HG02885 (cell line): ENCODE results near the gene ACER3.
"Not testable (repeated sequence)": the region's sequence is repeated elsewhere in the genome, so short reads cannot be mapped to it uniquely, and the experiment has no call there.

Source experiments
- ATAC-seq: cut with Tn5 transposase; IDR thresholded peaks from one replicate; pipeline ENCODE4 v1.9.1; 2021; ENCODE audit warnings: mild to moderate bottlenecking; ENCODE audit not compliant: unreplicated experiment, poor library complexity

Gene ACER3

DNA sequence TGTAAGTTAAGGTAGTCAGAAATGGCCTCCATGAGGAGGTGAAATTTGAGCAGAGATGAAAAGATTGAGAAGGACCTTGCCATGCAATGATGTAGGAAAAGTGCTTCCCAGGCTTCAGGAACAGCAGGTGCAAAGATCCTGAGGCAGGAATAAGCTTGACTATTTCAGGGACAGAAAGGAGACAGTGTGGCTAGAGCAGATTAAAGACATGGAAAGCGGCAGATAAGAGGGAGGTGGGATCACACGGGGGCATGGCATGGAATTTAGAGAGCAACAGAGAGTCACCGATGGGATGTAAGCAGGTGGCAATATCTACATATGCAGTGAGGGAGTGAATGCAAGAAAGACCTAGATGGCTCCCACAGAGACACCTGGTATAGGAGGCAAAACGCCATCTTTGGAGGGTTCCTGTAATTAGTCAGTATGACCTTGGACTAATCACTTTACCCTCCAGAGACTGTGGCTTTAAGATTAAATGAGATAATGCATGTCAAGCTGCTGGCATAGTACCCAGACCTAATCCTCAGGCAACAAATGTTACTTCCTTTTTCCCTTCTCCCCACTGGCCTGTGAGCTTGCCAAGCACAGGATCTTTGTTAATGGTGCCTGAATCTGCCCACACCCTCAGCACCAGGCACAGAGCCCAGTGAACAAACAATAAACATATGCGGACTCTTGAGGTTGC, 24.6 kb upstream of the ACER3 start:
- ATAC-seq: no peak

DNA sequence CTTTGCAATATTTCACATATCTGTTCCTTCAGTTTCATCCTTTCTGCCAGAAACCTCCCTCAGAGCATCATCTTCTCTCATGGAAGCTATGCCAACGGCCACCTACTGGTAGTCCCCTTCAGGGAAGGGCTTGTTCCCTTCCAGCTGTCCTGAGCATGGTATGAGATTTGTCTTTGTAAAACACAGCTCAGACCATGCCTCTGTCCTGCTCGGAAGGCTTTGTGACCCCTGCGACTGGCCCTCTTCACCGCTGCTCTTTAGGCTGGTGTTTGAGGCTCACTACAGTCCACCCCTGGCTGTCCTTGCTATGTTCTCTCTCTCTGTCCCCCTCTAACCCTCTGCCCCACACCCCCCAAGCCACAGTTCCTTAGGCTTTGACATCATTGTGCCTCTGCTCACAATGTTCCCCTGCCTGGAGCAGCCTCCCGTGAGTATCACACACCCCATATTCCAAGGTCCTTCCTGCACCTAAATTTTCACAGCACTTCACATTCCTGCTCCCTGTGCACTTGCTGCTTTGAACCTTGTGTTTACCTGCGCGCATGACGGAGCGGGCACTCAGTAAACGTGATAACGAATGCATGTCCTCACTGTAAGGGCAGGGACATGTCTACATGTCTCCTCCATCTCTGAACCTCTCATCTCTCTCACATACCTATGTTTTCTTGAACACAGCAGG, 24.0 kb upstream of the ACER3 start:
- no peak for ATAC-seq

DNA sequence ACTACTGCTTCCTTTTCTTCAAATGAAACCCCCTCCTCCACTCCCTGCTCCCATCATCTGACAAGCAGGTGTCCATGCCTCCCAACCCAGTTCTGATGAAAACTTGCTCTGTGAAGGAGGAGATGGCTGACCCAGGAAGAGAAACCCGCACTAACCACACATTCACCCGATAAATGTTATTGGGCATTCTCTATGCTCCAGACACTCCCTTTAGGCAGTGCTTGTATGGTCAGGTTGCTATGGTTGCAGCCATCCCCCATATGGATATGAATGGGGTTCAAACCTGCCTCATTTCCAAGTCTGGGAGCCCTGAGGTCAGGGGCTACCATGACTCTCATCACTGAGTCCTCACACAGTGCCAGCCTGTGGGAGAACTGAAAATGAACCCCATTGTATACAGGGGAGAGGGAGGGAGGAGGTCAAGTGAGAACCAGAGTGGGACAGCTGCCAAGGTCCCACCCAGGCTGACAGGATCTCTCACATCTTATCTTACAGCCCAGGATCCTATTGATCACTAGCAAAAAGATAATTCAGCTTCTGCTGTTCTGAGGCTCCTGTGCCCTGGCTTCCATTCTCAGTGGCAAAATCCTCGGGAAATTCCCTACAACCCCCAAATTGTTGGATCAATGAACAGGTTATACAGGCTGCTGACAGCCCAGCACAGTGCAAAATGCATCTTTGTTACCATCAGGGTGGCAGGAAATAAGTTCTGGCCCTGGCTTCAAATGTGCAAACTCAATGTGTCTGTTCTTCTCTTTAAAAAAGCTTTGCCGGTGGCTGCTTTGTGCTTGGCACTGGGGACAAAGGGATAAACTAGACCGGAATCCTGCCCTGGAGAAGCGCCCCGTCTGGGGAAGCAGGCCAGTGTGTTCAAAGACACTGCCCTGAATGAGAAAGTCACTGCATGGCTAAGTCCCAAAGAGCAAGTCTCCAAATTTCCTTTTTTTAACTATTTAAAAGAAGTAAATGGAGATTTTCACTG, 22.7 kb upstream of the ACER3 start:
- no peak for ATAC-seq

DNA sequence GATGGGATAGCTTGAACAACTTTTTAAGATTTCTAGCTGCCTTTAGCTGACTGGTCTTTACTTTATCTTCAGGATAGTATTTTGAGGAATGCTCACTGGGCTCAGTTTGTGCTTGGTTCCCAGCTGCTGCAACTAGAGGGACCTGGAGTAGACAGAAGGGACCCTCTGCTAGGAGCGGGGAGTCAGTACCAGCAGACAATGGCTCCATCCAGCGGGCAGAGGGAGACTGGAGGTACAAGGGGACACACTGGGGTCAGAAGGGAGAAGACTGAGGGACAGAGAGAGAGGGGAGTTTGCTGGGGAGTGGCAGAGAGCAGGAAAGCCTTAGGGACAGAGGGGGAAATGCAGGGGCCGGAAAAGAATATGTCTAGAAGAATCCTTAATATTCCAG, 22.0 kb upstream of the ACER3 start:
- ATAC-seq: no peak

DNA sequence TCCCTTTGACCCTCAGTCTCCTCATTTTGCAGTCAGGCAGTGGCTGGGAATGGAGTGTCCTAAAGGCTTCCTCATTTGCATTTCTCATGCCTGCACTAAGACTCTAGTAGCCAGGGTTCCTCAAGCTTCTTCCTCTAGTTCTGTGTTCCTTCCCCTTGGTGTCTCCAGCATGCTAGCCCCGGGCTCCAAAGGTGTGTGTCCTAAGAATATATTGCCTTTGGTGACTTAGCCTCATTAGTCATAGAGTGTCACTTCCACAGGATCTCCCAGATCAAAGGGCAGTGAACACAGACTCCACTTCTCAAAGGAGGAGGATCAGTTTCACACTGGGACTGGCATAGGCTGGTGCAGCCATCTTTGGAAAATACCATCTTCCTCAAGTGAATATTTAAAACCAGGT, 21.4 kb upstream of the ACER3 start:
- ATAC-seq: no peak

DNA sequence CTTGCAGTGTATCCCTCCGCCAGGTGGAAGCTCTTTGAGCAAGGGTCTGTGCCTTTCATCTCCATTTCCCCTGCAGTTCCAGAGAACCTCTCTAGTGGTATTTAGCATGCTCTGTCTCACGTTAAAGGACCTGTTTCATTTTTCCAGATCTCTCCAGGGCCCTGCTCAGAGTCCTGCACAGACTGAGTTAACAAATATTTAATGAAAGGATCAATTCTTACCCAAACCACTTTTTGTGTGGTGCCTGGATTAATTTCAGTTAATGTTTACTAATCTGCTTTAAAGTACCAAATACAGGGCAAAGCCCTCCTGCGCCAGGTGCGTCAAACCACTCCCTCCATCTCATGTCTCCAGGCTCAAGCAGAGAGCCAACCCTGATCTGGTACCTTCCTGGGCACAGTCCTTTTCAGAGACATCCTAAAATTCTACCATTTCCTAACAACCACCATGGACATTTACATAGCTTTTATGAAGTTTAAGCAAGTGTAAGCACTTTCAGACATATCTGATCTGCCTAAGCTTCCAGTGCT, 18.7 kb upstream of the ACER3 start:
- no peak for ATAC-seq

DNA sequence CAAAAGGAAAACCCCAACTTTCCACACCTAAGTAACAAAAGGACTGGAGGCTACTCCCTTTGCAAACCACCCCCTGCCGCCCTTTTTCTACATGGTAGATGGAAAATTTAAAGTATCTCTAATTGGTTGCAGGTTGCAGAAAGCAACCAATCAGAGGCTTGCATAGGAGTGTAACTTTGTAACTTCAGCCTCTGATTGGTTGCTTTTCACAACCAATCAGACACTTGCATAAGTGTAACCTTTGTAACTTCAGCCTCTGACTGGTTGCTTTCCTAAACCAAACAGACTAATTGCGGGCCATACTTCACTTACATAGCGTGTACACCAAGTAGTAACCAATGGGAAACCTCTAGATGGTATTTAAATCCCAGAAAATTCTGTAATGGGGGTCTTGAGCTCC, 16.8 kb upstream of the ACER3 start:
- ATAC-seq: no peak

DNA sequence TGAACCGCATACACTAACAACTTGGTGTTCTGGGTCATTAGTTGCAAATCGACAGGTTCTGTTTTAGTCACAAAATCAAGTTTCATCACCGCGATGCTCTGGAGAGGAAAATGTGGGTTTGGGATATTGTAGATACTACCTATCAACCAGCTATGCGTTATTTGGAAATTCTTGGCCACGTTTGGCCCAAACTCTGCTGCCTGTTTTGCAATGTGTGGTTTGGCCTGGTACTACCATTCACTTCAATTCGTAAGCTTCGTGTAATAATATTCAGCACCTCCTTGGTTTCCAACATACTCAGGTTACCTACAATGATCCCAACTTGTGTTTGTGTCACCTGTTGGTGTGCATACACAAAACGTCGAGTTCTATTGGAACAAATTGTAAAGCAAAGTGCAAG, 16.2 kb upstream of the ACER3 start:
- ATAC-seq: no peak

DNA sequence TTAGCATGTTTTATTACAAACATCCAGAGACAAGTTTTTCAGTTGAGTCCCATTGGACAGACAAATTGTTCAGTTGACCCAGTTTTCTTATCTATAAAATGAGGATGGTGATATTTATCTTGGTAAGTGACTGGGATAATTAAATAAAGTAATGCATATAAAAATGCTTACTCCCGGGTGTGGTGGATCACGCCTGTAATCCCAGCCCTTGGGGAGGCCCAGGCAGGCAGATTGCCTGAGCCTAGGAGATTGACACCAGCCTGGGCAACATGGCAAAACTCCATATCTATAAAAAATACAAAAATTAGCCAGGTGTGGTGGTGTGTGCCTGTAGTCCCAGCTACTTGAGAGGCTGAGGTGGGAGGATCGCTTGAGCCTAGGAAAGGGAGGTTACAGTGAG, 15.6 kb upstream of the ACER3 start:
- no peak for ATAC-seq

DNA sequence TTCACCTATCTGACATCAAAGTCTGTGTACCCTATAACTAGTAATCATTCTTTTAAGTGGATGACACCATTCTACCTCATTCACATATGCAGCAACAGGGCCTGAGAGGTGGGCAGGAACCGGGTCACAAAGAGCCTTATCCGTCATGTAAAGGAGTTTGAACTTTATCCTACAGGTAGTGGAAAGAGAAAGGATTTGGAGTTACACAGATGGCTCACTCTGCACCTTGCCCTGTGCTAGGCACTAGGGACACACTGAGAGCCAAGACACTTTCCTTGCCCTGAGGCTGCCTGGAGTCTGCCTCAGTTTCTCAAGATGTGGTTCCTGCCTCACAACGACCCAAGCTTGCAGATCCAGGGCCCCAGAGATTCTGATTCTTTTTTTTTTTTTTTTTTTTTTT, 14.3 kb upstream of the ACER3 start:
- no peak for ATAC-seq

DNA sequence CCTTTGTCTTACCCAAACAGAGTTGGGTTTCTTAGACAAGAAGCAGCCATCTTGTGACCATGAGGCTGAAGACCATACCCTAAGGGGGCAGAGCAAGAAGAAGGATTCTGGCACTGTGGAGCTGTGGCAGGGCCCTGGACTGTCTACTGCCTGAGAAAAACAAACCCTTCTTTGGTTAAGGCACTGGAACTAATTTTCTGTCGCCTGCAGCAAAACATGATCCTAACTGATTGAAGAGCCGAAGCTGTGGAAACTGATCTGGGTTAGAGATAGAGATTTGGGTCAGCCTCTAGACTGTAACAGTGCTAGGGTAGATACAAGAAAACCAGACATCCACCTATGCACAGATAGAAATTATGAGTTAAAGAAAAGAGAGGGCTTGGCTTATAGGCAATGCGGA, 11.3 kb upstream of the ACER3 start:
- ATAC-seq: no peak

DNA sequence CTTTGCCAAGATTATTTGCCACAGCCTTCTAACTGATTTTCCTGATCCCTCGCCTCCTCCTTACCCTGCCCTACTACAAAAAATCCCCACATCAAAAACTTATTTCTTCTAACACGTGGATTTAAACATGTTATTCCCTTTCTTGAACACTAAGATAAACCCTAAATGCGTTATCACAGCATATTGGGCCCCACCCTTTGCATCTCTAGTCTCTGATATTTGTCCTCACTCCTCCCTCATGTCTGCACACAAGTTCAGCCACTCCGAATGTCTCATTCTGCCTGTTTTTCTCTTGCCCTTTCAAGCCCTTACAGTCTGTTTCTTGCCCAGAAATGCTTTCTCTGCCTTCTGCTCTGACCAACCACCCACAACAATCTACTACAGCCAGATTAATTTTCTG, 10.6 kb upstream of the ACER3 start:
- no peak for ATAC-seq

DNA sequence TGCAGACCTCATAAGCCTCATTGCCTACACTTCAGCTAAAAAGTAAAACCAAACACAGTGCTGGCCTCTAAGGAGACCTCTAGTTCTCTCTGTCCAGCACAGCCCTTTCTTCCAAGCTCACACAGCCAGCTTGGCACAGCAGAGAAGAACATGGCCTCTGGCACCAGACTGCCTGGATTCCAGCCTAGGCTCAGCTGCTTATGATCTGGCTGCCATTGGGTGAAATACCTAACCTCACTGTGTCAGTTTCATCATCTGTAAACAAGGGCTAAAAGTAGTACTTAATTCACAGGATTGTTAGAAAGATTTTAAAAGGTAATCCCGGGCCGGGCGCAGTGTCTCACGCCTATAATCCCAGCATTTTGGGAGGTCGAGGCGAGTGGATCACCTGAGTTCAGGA, 9.9 kb upstream of the ACER3 start:
- ATAC-seq: no peak

DNA sequence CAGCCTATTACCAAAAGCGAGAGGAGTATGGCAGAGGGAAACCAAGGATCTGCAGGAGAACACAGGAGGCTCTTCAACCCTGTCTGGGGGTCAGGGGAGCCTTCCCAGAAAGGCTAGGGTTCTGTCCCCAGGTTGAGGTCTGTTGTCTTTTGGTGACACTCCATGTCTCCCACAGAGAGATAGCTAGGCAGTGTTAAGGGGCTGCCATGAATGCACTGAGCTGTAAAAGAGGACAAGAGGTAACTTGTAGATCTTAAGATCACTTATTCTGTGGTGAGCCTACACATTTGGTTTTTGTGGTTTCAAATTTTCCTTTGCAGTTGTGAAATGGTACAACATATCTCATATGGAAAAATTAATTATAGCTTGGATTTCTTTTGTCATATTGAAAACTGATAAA, 6.0 kb upstream of the ACER3 start:
- no peak for ATAC-seq

DNA sequence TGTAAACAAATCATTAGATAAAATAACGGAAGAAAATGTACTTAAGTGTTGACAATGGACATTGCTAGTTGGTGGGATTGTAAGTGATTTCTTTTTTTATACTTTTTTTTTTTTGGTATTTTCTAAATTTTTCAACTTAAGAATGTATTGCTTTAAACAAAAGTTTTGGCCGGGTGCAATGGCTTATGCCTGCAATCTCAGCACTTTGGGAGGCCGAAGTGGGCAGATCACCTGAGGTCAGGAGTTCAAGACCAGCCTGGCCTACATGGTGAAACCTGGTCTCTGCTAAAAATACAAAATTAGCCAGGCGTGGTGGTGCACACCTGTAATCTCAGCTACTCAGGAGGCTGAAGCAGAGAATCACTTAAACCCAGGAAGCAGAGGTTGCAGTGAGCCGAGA, 5.0 kb upstream of the ACER3 start:
- ATAC-seq: not testable (repeated sequence)

DNA sequence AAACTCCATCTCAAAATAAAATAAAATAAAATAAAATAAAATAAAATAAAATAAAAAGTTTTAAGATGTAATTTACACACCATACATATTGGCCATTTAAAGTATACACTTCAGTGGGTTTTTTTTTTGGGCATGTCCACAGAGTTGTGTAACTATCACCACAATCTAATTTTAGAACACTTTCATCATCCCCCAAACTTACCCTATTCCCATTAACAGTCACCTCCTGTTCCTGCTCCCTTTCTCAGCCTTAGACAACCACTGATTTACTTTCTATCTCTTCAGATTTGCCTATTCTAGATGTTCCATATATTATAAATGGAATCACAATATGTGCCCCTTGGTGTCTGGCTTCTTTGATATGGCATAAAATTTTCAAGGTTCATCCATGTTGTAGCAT, 4.6 kb upstream of the ACER3 start:
- ATAC-seq: no peak

DNA sequence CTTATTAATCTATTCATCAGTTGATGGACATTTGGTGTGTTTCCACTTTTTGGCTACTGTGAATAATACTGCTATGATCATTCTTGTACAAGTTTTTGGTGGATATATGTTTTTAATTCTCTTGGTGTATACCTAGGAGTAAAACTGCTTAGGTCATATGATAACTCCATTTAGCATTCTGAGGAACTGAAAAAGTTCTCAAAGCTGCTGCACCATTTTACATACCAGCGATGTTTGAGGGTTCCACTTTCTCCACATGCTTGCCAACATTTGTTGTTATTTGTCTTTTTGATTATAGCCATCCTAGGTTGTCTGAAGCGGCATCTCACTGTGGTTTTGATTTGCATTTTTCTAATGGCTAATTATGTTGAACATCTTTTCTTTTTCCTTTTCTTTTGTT, 4.1 kb upstream of the ACER3 start:
- no peak for ATAC-seq

DNA sequence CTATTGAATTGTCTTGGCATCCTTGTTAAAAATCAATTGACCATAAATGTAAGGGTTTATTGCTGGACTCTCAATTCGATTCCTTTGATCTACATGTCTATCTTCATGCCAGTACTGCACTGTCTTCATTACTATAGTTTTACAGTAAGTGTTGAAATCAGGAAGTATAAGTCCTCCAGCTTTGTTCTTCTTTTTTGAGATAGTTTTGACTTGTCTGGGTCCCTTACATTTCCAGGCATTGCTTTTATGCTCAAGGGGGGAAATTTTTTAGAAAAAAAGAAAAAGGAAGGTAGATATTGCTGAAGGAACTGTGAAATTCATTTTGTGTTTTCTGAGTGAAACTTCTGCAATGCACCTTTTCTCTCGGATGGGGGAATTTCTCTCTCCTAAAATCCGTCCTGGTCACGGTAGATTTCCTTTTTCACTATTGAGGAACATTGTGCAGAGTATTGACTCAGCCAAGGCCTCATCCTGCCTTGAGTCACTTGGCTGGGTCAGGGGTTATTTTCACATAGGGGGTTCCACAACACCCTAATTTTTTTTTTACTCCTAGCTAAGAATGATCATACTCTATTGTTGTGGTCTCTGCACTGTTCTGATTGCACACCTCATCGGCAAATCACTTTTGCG, 2.8 kb upstream of the ACER3 start:
- ATAC-seq: no peak

DNA sequence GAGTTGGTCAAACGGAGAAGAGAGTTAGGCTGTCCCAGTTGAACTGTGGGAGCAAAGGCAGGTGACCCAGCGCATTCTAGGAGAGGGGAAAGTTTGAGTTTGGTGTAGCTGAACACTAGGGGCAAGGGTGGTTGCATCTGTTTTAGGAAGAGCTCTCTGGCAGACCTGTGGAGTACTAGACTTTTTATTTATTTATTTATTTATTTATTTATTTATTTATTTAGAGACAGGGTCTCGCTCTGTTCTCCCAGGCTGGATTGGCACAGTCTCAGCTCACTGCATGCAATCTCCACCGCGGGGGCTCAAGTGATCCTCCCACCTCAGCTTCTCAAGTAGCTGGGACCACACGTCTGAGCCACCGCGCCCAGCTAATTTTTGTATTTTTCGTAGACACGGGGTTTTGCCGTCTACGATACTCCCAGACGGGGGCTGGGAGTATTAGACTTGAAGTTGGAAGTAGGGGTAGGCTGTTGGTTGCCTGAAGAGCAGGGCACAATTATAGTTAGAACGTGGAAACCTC, 950 bp upstream of the ACER3 start:
- no peak for ATAC-seq

DNA sequence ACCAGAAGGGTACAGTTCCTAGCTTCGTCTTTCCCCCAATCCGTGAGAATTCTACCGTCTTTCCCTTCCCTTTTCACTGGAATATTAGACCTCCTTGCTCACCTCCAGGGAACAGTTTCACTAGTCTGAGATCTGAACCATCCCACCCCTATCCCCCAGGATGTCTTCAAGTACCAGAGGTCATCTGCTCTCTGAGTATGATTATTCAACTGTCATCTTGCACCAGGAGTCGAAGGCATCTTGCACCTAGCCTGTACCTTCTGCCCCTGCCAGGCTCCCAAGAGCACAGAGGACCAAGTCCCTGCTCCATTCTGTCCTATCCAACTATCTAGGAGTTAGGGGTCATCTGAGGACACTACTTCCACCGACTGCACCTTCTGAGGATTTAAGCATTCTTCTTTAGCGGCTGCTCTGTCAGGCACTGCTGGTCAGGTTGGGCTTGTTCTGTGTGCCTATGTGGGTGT, 804 bp downstream of the ACER3 start:
- ATAC-seq: no peak
